Liver (tissue), 9 donors: ENCODE data around the gene MSH5. TPM values are rescaled to one million over a fixed set of nuclear protein-coding genes. Genes with fewer than 3 reads are reported as not detected.
A peak's percentile ranks its signal among the peaks of the same experiment; 100 is the strongest.

ENCODE experiments used
- DNase-seq: peaks from one replicate; pipeline ENCODE4 v3.0.0-alpha.2; 2017; ENCODE audit warnings: low spot score
- H3K27ac ChIP-seq, 2 donors: one replicate each; pipeline ENCODE4 v1.7.0; 2013; ENCODE audit warnings: inconsistent platforms in 2 of 2, low read length in 2 of 2, control low read depth in 1 of 2, low read depth in 1 of 2, mild to moderate bottlenecking in 1 of 2
- H3K27me3 ChIP-seq, 4 donors: one replicate each; pipeline versions ENCODE4 v1.6.1 to v1.7.0; 2013; ENCODE audit warnings: low read length in 3 of 4, inconsistent platforms in 1 of 4, mild to moderate bottlenecking in 1 of 4, moderate library complexity in 1 of 4; ENCODE audit not compliant: control insufficient read depth in 4 of 4, insufficient read depth in 4 of 4
- H3K36me3 ChIP-seq, 4 donors: one replicate each; pipeline versions ENCODE4 v1.6.1 to v1.7.0; 2013; ENCODE audit warnings: low read length in 3 of 4, mild to moderate bottlenecking in 3 of 4, low read depth in 1 of 4, moderate library complexity in 1 of 4; ENCODE audit not compliant: control insufficient read depth in 4 of 4, insufficient read depth in 3 of 4
- H3K4me1 ChIP-seq, 4 donors: one replicate each; pipeline versions ENCODE4 v1.6.1 to v1.7.0; 2013; ENCODE audit warnings: low read length in 3 of 4, mild to moderate bottlenecking in 3 of 4, moderate library complexity in 1 of 4; ENCODE audit not compliant: control insufficient read depth in 4 of 4, insufficient read depth in 4 of 4
- H3K4me3 ChIP-seq, 3 donors: one replicate each; pipeline versions ENCODE4 v1.6.1 to v1.7.0; 2013; ENCODE audit warnings: low read length in 3 of 3, control low read depth in 1 of 3, low read depth in 1 of 3, mild to moderate bottlenecking in 1 of 3
- H3K9ac ChIP-seq, 2 donors: one replicate each; pipeline ENCODE4 v1.7.0; 2013; ENCODE audit warnings: low read length in 2 of 2, mild to moderate bottlenecking in 2 of 2, moderate library complexity in 2 of 2, control low read depth in 1 of 2, low read depth in 1 of 2
- H3K9me3 ChIP-seq, 4 donors: one replicate each; pipeline versions ENCODE4 v1.6.1 to v1.7.0; 2013; ENCODE audit warnings: low read length in 3 of 4; ENCODE audit not compliant: control insufficient read depth in 4 of 4
- ATF3 ChIP-seq: IDR thresholded peaks from 2 replicates; pipeline ENCODE4 v1.6.1; 2016; ENCODE audit warnings: antibody characterized with exemption
- CTCF ChIP-seq: fragments of 150-350 bp; IDR thresholded peaks from 2 replicates; pipeline ENCODE4 v1.5.1; 2017; ENCODE audit warnings: improper control_type of control experiment, low read depth, low read length; ENCODE audit not compliant: missing input control
- EGR1 ChIP-seq, 2 donors: IDR thresholded peaks; 2 replicates each; pipeline ENCODE4 v1.6.1; 2016 to 2018; ENCODE audit warnings: antibody characterized with exemption in 2 of 2, low read depth in 2 of 2
- FOXA2 ChIP-seq: IDR thresholded peaks from 2 replicates; pipeline ENCODE4 v1.6.1; 2016; ENCODE audit warnings: antibody characterized with exemption
- HNF4G ChIP-seq: IDR thresholded peaks from 2 replicates; pipeline ENCODE4 v1.6.1; 2016; ENCODE audit warnings: antibody characterized with exemption
- MAX ChIP-seq: IDR thresholded peaks from 2 replicates; pipeline ENCODE4 v1.6.1; 2016; ENCODE audit warnings: antibody characterized with exemption
- RAD21 ChIP-seq, 2 donors: IDR thresholded peaks; 2 replicates each; pipeline ENCODE4 v1.6.1; 2016; ENCODE audit warnings: antibody characterized with exemption in 2 of 2, mild to moderate bottlenecking in 2 of 2
- RXRA ChIP-seq, 2 donors: IDR thresholded peaks; 2 replicates each; pipeline ENCODE4 v1.6.1; 2017 to 2018; ENCODE audit warnings: antibody characterized with exemption in 2 of 2, mild to moderate bottlenecking in 1 of 2
- TAF1 ChIP-seq: conservative IDR thresholded peaks from 2 replicates; pipeline ENCODE4 v1.6.1; 2016; ENCODE audit warnings: antibody characterized with exemption, mild to moderate bottlenecking
- YY1 ChIP-seq: IDR thresholded peaks from 2 replicates; pipeline ENCODE4 v1.6.1; 2016; ENCODE audit warnings: antibody characterized with exemption, mild to moderate bottlenecking
- WGBS: extraction: QIAGEN DNeasy Blood & Tissue Kit; methylation state at CpG from one replicate; pipeline ENCODE4 v1.1.7; 2013; 5-methylcytosine and 5-hydroxymethylcytosine counted together
- polyA plus RNA-seq, 2 donors: library from polyadenylated mRNA; stranded (reverse) in 1 of 2; unstranded in 1 of 2; fragments of 200-250 nt in 1 of 2; fragments of >200 nt in 1 of 2; fragmentation: Nextera tagmentation in 1 of 2; extraction: Ambion mirVana in 1 of 2; gene quantifications; one replicate each; pipeline versions ENCODE4 v1.2.1 to v1.2.3, GENCODE V29; 2013 to 2015
- total RNA-seq, 2 donors: library from RNA; depleted of rRNA; stranded (reverse); fragments of >200 nt; gene quantifications; one replicate each; pipeline ENCODE4 v1.2.3, GENCODE V29; 2014
- TF ChIP-seq, protein P1 (sequence below): IDR thresholded peaks from 2 replicates; pipeline ENCODE4 v1.6.1; 2016; ENCODE audit warnings: antibody characterized with exemption
- donor health status: healthy.
- donor health status: healthy.
- donor health status: healthy.
- donor health status: healthy.
- donor health status: healthy.

Gene MSH5
- total and polyA plus RNA-seq, 4 donors, result 1.2 to 6.4 (median 4.0) TPM

DNA sequence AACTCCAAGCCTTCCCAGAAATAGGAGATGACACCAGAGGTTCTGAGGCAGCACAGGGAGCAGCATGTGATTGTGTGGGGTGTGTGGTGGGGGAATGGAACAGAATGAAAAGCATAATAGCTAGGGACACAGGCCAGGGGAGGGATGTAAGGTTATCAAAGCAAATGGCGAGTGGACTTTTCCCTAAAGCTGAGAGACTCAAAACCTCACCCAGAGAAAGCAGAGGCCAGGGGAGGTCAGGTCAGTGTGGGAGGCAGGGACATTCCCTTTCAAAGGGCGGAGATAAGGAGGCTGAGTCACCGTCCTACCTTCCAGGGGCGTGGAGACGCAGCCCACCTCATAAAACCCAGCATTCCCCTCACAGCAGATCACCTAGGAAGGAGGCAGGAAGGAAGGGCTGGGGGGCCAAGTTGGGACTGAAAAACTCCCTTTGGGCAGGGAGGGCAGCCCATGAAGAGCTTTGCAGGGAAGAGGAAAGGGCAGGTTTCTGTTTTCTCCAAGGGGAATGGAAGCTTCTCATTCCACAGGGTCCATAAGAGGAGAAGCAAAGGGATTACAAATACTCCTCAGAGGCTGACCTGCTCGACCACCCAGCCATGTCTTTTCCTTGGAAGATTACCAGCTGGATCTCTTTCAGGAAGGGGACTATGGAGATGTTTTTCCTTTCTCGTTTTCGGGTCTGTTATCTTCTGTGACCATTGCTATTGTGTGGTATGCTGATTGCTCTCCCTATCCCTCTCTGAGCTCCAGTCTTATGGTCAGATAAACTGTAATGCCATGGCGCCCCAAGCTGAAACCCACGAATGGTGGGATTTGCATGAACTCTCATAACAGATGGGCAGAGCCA lies 49.4 kb upstream of the MSH5 start:
- Histone ChIP-seq H3K36me3 (peaks cover 4 to 88% (median 65%) of the 10 kb centered on the region in 4 donors), H3K4me1 (no peaks in the 10 kb centered on the region), H3K9me3 (no peaks in the 10 kb centered on the region), H3K4me3 (no peak overlapping the region), H3K9ac (no peak overlapping the region), H3K27ac (no peak overlapping the region), H3K27me3 (no peaks in the 10 kb centered on the region)
- TF ChIP-seq YY1 (no peak), RXRA (IDR thresholded peaks at IDR 0.05) (no peak)
- 70% methylated on average over 10 of the region's 10 CpGs for WGBS
- DNase-seq, result peak; percentile 54

- no peak overlapping the region for H3K4me3 ChIP-seq
- no peaks in the 10 kb centered on the region for H3K27me3 ChIP-seq
- no peak overlapping the region for H3K27ac ChIP-seq
- H3K36me3 ChIP-seq, result peaks cover 4 to 87% (median 64%) of the 10 kb centered on the region in 4 donors
- DNase-seq, result no peak
- H3K9ac ChIP-seq, result no peak overlapping the region
- no peaks in the 10 kb centered on the region for H3K9me3 ChIP-seq
- WGBS, result 94% methylated on average over 6 of the region's 6 CpGs
- H3K4me1 ChIP-seq, result no peaks in the 10 kb centered on the region
- TF ChIP-seq, protein P1, sequence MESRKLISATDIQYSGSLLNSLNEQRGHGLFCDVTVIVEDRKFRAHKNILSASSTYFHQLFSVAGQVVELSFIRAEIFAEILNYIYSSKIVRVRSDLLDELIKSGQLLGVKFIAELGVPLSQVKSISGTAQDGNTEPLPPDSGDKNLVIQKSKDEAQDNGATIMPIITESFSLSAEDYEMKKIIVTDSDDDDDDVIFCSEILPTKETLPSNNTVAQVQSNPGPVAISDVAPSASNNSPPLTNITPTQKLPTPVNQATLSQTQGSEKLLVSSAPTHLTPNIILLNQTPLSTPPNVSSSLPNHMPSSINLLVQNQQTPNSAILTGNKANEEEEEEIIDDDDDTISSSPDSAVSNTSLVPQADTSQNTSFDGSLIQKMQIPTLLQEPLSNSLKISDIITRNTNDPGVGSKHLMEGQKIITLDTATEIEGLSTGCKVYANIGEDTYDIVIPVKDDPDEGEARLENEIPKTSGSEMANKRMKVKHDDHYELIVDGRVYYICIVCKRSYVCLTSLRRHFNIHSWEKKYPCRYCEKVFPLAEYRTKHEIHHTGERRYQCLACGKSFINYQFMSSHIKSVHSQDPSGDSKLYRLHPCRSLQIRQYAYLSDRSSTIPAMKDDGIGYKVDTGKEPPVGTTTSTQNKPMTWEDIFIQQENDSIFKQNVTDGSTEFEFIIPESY, result no peak
- TF ChIP-seq YY1 (no peak), RXRA (IDR thresholded peaks at IDR 0.05) (no peak), MAX (no peak), HNF4G (no peak), CTCF (no peak), EGR1 (IDR thresholded peaks at IDR 0.05; ENCODE audit: low read depth in 2 of 2) (no peak), ATF3 (no peak), FOXA2 (no peak), RAD21 (IDR thresholded peaks at IDR 0.05) (no peak), TAF1 (no peak)
Observed at GRCh38 chr6:31691078-31691463, 48.7 kb upstream of the MSH5 start.

DNA sequence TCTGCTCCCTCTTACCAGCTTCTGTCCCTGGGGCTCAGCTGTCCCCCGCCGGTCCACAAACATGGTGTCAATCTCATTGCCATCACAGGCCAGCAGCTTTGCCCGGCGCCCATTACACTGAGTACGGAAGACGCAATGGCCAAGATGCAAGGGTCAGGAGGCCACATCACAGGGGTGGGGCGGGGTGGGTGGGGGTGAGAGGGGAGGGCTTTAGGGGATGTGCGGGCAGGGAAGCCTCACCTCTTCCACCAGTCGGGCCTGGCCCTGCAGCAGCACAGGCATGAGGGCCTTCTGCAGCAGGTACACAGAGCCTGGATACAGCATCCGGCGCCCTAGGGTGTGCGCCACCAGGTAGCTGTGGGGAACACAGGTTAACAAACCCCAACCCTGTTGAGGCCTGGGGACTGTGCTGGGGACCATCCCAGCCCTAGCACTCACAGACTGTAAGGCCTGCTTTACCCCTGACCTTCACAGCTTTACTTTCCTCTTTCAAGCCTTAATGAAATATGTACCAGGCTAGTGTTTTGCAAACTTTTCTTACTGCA lies 48.2 kb upstream of the MSH5 start:
- no peak for TF ChIP-seq FOXA2
- 96% methylated on average over 12 of the region's 12 CpGs for WGBS
- no peak overlapping the region for H3K9ac ChIP-seq
- no peak overlapping the region for H3K4me3 ChIP-seq
- no peaks in the 10 kb centered on the region for H3K9me3 ChIP-seq
- no peak overlapping the region for H3K27ac ChIP-seq
- no peak for DNase-seq
- peaks cover 7 to 84% (median 62%) of the 10 kb centered on the region in 4 donors for H3K36me3 ChIP-seq
- no peaks in the 10 kb centered on the region for H3K4me1 ChIP-seq
- no peaks in the 10 kb centered on the region for H3K27me3 ChIP-seq
